ENCODE measurements around the gene SFXN1. TPM values are rescaled to one million over a fixed set of nuclear protein-coding genes. Genes with fewer than 3 reads are reported as not detected.
"Not testable (repeated sequence)": the region's sequence is repeated elsewhere in the genome, so short reads cannot be mapped to it uniquely, and the experiment has no call there.

Gene SFXN1, protein sequence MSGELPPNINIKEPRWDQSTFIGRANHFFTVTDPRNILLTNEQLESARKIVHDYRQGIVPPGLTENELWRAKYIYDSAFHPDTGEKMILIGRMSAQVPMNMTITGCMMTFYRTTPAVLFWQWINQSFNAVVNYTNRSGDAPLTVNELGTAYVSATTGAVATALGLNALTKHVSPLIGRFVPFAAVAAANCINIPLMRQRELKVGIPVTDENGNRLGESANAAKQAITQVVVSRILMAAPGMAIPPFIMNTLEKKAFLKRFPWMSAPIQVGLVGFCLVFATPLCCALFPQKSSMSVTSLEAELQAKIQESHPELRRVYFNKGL
- total RNA-seq = 10 to 100 TPM; 55.9 to 80.0 TPM
- polyA plus RNA-seq (ENCODE audit: insufficient read length in 2 of 2) = 10 to 100 TPM; 76.5 to 77.1 TPM
- long read RNA-seq, donor 1, full-length matches to known transcripts = 23 of 112 reads
- long read RNA-seq, donor 1, partial matches to known transcripts = 89 of 112 reads
- long read RNA-seq, donor 1, other reads (novel, unspliced or antisense) = 0 of 112 reads
- long read RNA-seq, donor 2, full-length matches to known transcripts = 12 of 12 reads
- long read RNA-seq, donor 2, partial matches to known transcripts = 0 of 12 reads
- long read RNA-seq, donor 2, other reads (novel, unspliced or antisense) = 0 of 12 reads
- long read RNA-seq, donor 3, full-length matches to known transcripts = 8 of 8 reads
- long read RNA-seq, donor 3, partial matches to known transcripts = 0 of 8 reads
- long read RNA-seq, donor 3, other reads (novel, unspliced or antisense) = 0 of 8 reads
- long read RNA-seq, donor 4, full-length matches to known transcripts = 6 of 6 reads
- long read RNA-seq, donor 4, partial matches to known transcripts = 0 of 6 reads
- long read RNA-seq, donor 4, other reads (novel, unspliced or antisense) = 0 of 6 reads

DNA sequence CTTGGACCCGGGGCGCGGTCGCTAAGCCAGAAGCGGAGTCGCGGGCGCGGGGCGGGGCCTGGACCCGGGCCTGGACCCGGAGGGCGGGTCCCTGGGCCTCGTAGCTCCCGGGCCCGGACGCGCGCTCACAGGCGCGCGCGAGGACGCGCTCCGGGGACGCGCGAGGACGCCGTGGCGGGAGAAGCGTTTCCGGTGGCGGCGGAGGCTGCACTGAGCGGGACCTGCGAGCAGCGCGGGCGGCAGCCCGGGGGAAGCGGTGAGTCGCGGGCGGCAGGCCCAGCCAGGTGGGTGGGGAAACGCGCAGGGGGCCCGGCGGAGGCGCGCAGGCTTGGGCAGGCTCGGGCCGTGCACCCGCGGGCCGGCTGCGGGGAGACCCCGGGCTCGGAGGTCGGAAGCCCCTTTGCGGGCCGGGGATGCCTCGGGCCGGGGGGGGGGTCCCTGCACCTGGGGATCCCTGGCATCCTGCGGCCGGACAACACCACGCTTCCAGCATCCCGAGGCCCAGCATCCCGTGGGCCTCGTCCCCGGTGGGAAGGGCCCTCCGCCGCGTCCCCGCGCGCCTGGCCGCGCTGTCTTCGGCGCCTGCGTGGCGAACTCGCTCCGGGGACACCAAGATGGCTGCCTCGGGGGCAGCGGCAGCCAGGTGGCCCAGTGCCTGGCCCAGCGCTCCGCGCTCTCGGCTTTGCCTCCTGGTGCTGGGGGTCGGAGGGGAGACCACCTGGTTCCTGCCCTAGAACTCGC lies at the start of gene SFXN1:
Gene SFXN1 (plus strand): TSS at position 177 of the 741 bp plus-strand sequence. CDS start 13,544 bp downstream, outside the sequence.
- under 1% methylated on average over 94 of the region's 94 CpGs for WGBS (ENCODE audit: insufficient coverage)
- peak within 1 kb of the TSS; percentile 30 for H3K27ac ChIP-seq (ENCODE audit: low read depth, low read length)
- no peaks in the 10 kb centered on the region for H3K27me3 ChIP-seq (ENCODE audit: control insufficient read depth, insufficient read depth, low read length)

DNA sequence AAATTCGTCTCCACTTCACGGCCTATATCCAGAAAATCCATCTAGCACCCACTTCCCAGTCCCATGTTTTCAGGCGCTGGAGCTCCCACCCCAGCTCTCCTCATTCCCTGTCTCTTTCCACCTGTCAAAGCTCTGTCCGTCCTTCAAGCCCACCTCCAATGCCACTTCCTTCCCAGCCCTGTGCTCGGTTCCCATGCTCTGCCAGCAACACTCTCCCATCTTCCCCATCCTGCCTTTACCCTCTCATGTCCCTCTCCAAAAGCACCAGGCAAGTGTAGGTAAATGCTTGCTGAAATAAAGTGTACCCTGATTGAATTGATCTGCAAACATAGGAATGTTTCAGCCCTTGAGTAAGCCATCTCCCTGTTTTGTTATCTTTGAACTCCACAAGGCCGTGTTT lies 43.6 kb upstream of the SFXN1 start:
- Histone ChIP-seq H3K27ac (ENCODE audit: low read depth, low read length) (no peak overlapping the region), H3K36me3 (ENCODE audit: control insufficient read depth, insufficient read depth, low read length) (no peaks in the 10 kb centered on the region), H3K4me3 (ENCODE audit: low read depth, low read length) (no peak overlapping the region), H3K9me3 (ENCODE audit: control insufficient read depth, insufficient read depth, low read length) (no peaks in the 10 kb centered on the region), H3K4me1 (ENCODE audit: control insufficient read depth, insufficient read depth, low read length) (no peaks in the 10 kb centered on the region), H3K27me3 (ENCODE audit: control insufficient read depth, insufficient read depth, low read length) (no peaks in the 10 kb centered on the region)
- WGBS (ENCODE audit: insufficient coverage) = 81% methylated on average over 4 of the region's 6 CpGs
- DNase-seq (ENCODE audit: low read depth in 4 of 6, low spot score in 6 of 6) = no peak

More for the DNA sequence above, at the start of gene SFXN1:
- Histone ChIP-seq H3K36me3 (ENCODE audit: control insufficient read depth, insufficient read depth, low read length) (peaks cover 3% of the 10 kb centered on the region), H3K9me3 (ENCODE audit: control insufficient read depth, insufficient read depth, low read length) (no peaks in the 10 kb centered on the region), H3K4me1 (ENCODE audit: control insufficient read depth, insufficient read depth, low read length) (peaks cover 17% of the 10 kb centered on the region), H3K4me3 (ENCODE audit: low read depth, low read length) (peak within 1 kb of the TSS; percentile 74)
- DNase-seq (ENCODE audit: low read depth in 4 of 6, low spot score in 6 of 6) = peak in 5 of 6 donors; percentile 78 to 95 (median 84)

DNA sequence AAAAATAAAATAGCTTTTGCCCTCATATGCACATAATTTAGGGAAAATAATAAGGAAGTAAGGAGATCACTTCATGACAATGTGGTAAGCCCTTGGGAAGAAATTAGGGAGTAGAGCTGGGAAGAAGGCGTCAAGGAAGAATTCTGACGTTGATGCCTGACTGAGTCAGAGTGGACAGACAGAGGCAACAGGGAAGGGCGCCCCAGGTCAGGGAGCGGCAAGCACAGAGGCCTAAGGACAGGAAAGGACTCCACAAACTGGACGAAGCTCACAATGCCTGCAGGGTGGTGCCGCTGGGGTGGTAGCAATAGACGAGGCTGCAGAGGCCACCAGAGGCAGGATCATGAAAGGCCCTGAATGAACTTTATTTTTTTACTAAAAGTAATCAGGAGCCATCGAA lies 42.0 kb upstream of the SFXN1 start:
- 64% methylated on average over 7 of the region's 8 CpGs for WGBS (ENCODE audit: insufficient coverage)
- no peak for DNase-seq (ENCODE audit: low read depth in 4 of 6, low spot score in 6 of 6)

DNA sequence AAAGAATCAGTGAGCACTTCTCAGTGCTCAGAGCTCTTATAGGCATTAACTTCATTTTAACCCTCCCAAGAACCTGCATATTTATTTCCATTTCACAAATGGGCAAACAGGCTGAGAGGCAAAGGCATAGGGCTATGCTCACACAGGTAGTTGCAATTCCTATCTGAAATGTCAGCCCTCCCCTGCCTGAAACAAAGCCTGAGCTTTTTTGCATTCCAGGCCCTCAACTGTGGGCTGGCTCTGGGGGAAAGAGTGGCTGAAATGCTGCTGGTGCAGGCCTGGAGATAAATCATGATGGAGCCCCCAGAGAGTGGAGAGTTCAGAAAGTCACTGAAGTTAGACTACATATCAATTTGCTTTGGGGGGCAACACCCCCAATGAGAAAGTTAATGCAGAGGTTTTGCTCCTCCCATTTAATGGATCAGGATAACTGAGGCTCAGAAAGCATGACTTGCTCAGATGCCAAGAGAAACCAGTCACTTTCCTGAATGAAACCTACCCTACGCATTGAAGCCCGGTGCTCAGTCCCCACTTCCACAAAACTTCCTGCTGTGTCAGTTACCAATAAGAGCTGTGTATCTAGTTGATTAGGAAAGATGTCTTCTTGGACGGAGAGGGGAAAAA lies 40.0 kb upstream of the SFXN1 start:
- Histone ChIP-seq H3K27ac (ENCODE audit: low read depth, low read length) (no peak overlapping the region), H3K27me3 (ENCODE audit: control insufficient read depth, insufficient read depth, low read length) (peaks cover 4% of the 10 kb centered on the region), H3K36me3 (ENCODE audit: control insufficient read depth, insufficient read depth, low read length) (no peaks in the 10 kb centered on the region), H3K9me3 (ENCODE audit: control insufficient read depth, insufficient read depth, low read length) (no peaks in the 10 kb centered on the region), H3K4me1 (ENCODE audit: control insufficient read depth, insufficient read depth, low read length) (peaks cover 6% of the 10 kb centered on the region), H3K4me3 (ENCODE audit: low read depth, low read length) (no peak overlapping the region)
- no peak for DNase-seq (ENCODE audit: low read depth in 4 of 6, low spot score in 6 of 6)
- no CpG with 5 or more reads among the region's 3 CpGs for WGBS (ENCODE audit: insufficient coverage)

More for the DNA sequence above, 42.0 kb upstream of the SFXN1 start:
- Histone ChIP-seq H3K36me3 (ENCODE audit: control insufficient read depth, insufficient read depth, low read length) (no peaks in the 10 kb centered on the region), H3K4me1 (ENCODE audit: control insufficient read depth, insufficient read depth, low read length) (no peaks in the 10 kb centered on the region), H3K9me3 (ENCODE audit: control insufficient read depth, insufficient read depth, low read length) (no peaks in the 10 kb centered on the region), H3K27me3 (ENCODE audit: control insufficient read depth, insufficient read depth, low read length) (no peaks in the 10 kb centered on the region), H3K27ac (ENCODE audit: low read depth, low read length) (no peak overlapping the region), H3K4me3 (ENCODE audit: low read depth, low read length) (no peak overlapping the region)

DNA sequence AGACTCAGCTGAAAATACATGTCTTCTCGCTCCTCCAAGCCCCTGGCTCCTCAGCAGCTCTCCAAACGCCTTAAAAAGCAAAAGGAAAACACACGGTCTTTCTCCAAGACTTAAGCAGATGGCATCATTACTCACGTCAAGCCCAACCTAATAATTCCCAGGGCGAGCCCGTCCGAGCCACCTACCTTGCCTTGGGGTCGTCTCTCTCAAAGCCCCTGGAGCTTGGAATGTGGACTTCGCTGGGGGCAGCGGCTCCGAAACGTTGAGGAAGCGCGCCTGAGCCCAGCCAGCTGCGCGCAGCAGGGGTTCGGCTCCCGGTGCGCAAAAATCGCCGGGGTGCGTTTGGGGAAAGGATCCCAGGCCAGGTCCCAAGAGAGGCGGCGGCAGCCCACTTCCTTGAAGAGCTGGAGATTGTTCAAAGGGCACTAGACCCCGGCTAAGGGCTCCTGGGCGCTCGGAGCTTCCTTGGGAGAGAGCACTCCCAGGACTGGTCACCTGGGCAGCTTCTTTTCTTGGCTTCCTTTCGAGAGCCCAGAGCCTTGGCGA lies 34.8 kb upstream of the SFXN1 start:
- peaks cover 23% of the 10 kb centered on the region for H3K27me3 ChIP-seq (ENCODE audit: control insufficient read depth, insufficient read depth, low read length)
- H3K9me3 ChIP-seq (ENCODE audit: control insufficient read depth, insufficient read depth, low read length) = no peaks in the 10 kb centered on the region
- peak overlapping the region; percentile 31 for H3K4me3 ChIP-seq (ENCODE audit: low read depth, low read length)
- DNase-seq (ENCODE audit: low read depth in 4 of 6, low spot score in 6 of 6) = peak in 1 of 6 donors; percentile 38
- 8% methylated on average over 29 of the region's 29 CpGs for WGBS (ENCODE audit: insufficient coverage)
- peaks cover 24% of the 10 kb centered on the region for H3K4me1 ChIP-seq (ENCODE audit: control insufficient read depth, insufficient read depth, low read length)
- H3K36me3 ChIP-seq (ENCODE audit: control insufficient read depth, insufficient read depth, low read length) = no peaks in the 10 kb centered on the region
- no peak overlapping the region for H3K27ac ChIP-seq (ENCODE audit: low read depth, low read length)

DNA sequence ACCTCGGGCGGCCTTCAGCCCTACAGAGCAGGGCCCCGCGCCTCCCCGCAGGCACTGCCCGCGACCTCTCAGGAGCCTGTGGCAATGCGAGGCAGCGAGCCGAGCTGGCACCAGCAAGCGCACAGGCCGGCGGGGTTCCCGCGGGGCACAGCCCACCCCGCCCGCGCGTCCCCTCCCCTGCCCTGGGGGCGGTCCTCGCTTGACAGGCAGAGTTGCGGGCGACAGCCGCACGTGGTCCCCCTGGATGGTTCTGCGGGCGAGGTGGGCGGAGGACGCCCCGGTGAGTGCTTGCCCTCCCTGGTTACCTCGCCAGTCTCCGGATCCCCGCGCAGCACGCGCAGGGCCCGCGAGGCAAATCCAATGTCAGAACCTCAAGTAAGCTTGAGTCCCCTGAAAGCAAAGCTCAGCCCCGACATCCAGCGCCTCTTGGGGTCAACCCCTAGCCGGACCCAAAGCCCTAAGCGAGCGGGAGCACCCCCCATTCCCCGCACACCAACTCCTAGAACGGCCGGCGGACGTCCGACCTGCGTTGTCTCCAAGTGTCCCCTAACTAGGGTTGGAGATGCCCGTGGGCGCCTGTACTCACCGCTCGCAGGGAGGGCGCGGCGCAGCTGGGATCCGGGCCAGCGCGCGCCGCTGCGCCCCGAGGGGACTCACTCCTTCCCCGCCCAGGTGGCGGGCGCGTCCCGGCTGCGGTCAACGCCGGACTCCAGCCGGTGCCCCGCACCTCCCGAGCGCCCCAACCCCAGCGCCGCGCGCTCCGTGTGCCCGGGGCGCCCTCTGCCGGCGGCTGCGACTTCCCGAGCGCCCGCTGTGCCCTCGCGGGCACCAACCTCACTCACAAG lies 34.1 kb upstream of the SFXN1 start, which contains the start of gene DRD1:
Gene DRD1 (minus strand): TSS at position 123 of the 845 bp plus-strand sequence. CDS start 1,083 bp downstream, outside the sequence.
- H3K36me3 ChIP-seq (ENCODE audit: control insufficient read depth, insufficient read depth, low read length) = no peaks in the 10 kb centered on the region
- peak in 3 of 6 donors; percentile 48 to 79 (median 75) for DNase-seq (ENCODE audit: low read depth in 4 of 6, low spot score in 6 of 6)
- peaks cover 24% of the 10 kb centered on the region for H3K4me1 ChIP-seq (ENCODE audit: control insufficient read depth, insufficient read depth, low read length)
- no peak within 1 kb of the TSS for H3K27ac ChIP-seq (ENCODE audit: low read depth, low read length)
- peak within 1 kb of the TSS; percentile 31 for H3K4me3 ChIP-seq (ENCODE audit: low read depth, low read length)
- WGBS (ENCODE audit: insufficient coverage) = under 1% methylated on average over 91 of the region's 91 CpGs
- H3K27me3 ChIP-seq (ENCODE audit: control insufficient read depth, insufficient read depth, low read length) = peaks cover 23% of the 10 kb centered on the region
- H3K9me3 ChIP-seq (ENCODE audit: control insufficient read depth, insufficient read depth, low read length) = no peaks in the 10 kb centered on the region

DNA sequence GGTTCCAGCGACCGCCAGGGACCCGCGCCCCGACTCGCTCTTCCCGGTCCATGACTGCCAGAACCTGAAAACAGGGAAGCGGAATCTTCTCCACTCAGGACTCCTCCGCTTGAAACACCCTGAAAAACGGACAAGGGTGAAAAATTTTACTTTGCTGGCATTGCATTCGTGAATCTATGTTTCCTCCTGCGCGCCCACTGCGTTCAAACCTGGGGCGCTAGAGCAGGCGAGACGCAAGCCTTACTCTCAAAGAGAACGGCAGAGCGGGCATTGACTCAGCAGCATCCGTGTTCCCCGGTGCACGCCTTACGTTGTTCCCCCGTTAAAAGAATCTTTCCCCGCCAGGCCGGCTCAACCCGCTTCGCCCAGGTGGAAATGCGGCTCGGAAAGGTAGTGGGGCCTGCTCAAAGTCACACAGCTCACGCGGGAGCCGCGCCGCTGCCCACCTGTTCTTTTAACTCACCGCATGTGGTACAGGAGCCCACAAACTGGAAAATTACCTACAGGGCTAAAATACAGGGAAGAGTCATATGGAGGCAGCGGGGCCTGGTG lies 33.4 kb upstream of the SFXN1 start:
- H3K27ac ChIP-seq (ENCODE audit: low read depth, low read length) = no peak overlapping the region
- H3K9me3 ChIP-seq (ENCODE audit: control insufficient read depth, insufficient read depth, low read length) = no peaks in the 10 kb centered on the region
- H3K27me3 ChIP-seq (ENCODE audit: control insufficient read depth, insufficient read depth, low read length) = peaks cover 23% of the 10 kb centered on the region
- DNase-seq (ENCODE audit: low read depth in 4 of 6, low spot score in 6 of 6) = no peak
- whole genome bisulfite sequencing (ENCODE audit: insufficient coverage) = 23% methylated on average over 26 of the region's 37 CpGs
- no peaks in the 10 kb centered on the region for H3K36me3 ChIP-seq (ENCODE audit: control insufficient read depth, insufficient read depth, low read length)
- H3K4me3 ChIP-seq (ENCODE audit: low read depth, low read length) = no peak overlapping the region
- H3K4me1 ChIP-seq (ENCODE audit: control insufficient read depth, insufficient read depth, low read length) = peaks cover 24% of the 10 kb centered on the region

DNA sequence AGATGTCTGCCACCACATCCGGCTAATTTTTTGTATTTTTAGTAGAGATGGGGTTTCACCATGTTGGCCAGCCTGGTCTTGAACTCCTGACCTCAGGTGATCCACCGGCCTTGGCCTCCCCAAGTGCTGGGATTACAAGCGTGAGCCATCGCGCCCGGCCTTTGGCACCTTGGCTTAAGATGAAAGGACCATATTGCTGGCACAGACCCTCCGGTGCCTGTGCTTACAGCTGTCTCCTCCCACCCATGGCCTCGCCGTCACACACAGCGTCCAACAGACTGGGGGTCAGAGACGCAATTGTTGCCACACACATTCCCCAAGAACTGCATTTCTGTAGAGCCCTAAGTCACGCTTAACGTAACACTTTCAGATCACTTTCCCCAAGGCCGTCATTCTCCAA lies 32.0 kb upstream of the SFXN1 start:
- not testable (repeated sequence) for H3K36me3 ChIP-seq (ENCODE audit: control insufficient read depth, insufficient read depth, low read length); DNase-seq (ENCODE audit: low read depth in 4 of 6, low spot score in 6 of 6); H3K4me3 ChIP-seq (ENCODE audit: low read depth, low read length); H3K9me3 ChIP-seq (ENCODE audit: control insufficient read depth, insufficient read depth, low read length); H3K27ac ChIP-seq (ENCODE audit: low read depth, low read length)
- Histone ChIP-seq H3K27me3 (ENCODE audit: control insufficient read depth, insufficient read depth, low read length) (peaks cover 23% of the 10 kb centered on the region), H3K4me1 (ENCODE audit: control insufficient read depth, insufficient read depth, low read length) (peaks cover 24% of the 10 kb centered on the region)
- 91% methylated on average over 13 of the region's 14 CpGs for WGBS (ENCODE audit: insufficient coverage)

Data from spinal cord (tissue), 10 donors.